NB4 (cell line): Measurements from ENCODE around the gene ESYT2.

Experiments
- DNase-seq: peaks from one replicate; pipeline ENCODE4 v3.0.0; 2010; ENCODE audit warnings: low read depth
- H3K4me3 ChIP-seq: one replicate; pipeline ENCODE4 v1.5.1; 2011; ENCODE audit warnings: mild to moderate bottlenecking, low read depth, low read length, moderate library complexity
- CTCF ChIP-seq: IDR thresholded peaks from one replicate; pipeline ENCODE4 v1.5.1; 2012; ENCODE audit warnings: low read depth, low read length
- MAX ChIP-seq: IDR thresholded peaks from 2 replicates; pipeline ENCODE4 v1.6.1; 2011; ENCODE audit warnings: low read depth, low read length
- MYC ChIP-seq: IDR thresholded peaks from 2 replicates; pipeline ENCODE4 v1.6.1; 2011; ENCODE audit warnings: low read depth, low read length
- POLR2A ChIP-seq: IDR thresholded peaks from 2 replicates; pipeline ENCODE4 v1.6.1; 2011; ENCODE audit warnings: mild to moderate bottlenecking; ENCODE audit not compliant: insufficient read length; ENCODE audit errors: extremely low read depth

ESYT2 gene

GRCh38 chr7:158684329-158684728, 145.0 kb downstream of the ESYT2 start:
- DNase-seq: no peak
- H3K4me3 ChIP-seq: no peak overlapping the region
- TF ChIP-seq MAX (no peak), CTCF (no peak), POLR2A (no peak), MYC (no peak)

- no peak overlapping the region for H3K4me3 ChIP-seq
- TF ChIP-seq MYC (no peak), CTCF (no peak), POLR2A (no peak), MAX (no peak)
- DNase-seq: no peak
Observed at GRCh38 chr7:158683541-158683940, 145.8 kb downstream of the ESYT2 start.

- no peak for DNase-seq
- TF ChIP-seq CTCF (no peak), POLR2A (no peak), MYC (no peak), MAX (no peak)
- no peak overlapping the region for H3K4me3 ChIP-seq
Observed at GRCh38 chr7:158682456-158682855, 146.9 kb downstream of the ESYT2 start.
